Measurements from ENCODE around the gene PRKCE.

DNA sequence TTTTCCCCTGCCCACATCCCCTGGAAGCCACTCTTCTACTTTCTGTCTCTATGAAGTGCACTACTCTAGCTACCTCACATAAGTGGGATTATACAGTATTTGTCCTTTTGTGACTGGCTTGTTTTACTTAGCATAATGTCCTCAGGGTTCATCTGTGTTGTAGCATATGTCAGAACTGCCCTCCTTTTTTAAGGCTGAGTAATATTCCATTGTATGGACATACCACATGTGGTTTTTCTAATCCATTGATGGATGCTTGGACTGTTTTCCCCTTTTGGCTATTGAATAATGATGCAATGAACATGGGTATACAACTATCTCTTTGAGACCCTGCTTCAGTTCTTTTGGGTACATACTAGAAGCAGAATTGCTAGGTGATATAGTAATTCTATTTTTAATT, 95.9 kb downstream of the PRKCE start:
- TF ChIP-seq POLR2A (IDR thresholded peaks at IDR 0.05; ENCODE audit: low read depth, low read length) (no peak), TAF1 (IDR thresholded peaks at IDR 0.05; ENCODE audit: borderline replicate concordance, low read depth, low read length) (no peak)
